GM12872 (cell line): ENCODE data around the gene ARHGAP40.
A peak's percentile ranks its signal among the peaks of the same experiment; 100 is the strongest.

Source experiments
- TF ChIP-seq, protein P1 (sequence below): IDR thresholded peaks from 3 replicates; pipeline ENCODE4 v1.5.1; 2011; ENCODE audit warnings: low read depth, mild to moderate bottlenecking, low read length, moderate library complexity; ENCODE audit not compliant: insufficient read depth

Gene ARHGAP40

DNA sequence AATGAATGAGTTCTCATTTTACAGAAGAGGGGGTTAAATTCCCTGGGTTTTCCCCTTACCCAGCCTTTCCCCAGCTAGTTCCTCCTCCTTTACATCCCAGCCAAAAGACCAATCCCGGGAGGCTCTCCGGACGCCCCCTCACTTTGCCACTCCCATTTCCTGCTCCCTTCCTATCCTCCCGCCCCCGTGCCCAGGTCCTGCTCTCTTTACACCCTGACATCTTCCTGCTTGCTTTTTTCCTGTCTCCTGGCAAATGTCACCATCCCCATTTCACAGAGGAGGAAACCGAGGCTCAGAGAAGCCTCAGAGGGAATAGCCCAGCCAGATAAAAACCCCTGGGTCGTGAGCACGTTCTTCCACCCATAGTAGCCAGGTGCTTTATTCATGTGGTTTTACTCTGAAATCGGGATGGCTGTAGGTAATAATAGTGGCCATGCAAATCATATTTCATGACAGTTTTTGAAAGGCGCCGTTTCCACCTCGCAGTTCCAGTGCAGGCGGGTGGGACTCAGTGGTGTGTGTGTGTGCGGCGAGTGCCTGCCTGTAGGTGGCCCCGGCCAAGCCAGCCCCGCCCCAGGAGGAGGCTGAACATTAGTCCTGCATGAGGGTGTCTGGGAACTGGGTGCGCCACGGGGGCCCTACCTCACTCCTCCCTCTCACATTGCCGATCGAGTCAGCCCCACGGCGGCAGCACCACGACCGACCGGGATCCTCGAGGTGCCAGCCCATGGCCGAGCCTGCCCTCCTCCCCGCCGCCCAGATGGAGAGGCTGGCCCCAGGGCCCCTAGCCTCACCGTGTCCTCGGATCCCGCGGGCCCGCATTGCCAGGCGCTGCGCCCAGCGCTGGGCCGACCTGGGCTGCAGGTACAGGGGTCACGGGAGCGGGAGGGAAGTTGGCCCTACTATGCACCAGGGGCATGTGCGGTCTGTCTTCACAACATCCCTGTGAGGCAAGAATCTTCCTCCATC, at the start of gene ARHGAP40:
Gene ARHGAP40 (plus strand): TSS at position 594 of the 969 bp plus-strand sequence.
- TF ChIP-seq, protein P1, sequence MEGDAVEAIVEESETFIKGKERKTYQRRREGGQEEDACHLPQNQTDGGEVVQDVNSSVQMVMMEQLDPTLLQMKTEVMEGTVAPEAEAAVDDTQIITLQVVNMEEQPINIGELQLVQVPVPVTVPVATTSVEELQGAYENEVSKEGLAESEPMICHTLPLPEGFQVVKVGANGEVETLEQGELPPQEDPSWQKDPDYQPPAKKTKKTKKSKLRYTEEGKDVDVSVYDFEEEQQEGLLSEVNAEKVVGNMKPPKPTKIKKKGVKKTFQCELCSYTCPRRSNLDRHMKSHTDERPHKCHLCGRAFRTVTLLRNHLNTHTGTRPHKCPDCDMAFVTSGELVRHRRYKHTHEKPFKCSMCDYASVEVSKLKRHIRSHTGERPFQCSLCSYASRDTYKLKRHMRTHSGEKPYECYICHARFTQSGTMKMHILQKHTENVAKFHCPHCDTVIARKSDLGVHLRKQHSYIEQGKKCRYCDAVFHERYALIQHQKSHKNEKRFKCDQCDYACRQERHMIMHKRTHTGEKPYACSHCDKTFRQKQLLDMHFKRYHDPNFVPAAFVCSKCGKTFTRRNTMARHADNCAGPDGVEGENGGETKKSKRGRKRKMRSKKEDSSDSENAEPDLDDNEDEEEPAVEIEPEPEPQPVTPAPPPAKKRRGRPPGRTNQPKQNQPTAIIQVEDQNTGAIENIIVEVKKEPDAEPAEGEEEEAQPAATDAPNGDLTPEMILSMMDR, result 0 out of 3 replicates have a peak, but pooled peaks have one; percentile 11

DNA sequence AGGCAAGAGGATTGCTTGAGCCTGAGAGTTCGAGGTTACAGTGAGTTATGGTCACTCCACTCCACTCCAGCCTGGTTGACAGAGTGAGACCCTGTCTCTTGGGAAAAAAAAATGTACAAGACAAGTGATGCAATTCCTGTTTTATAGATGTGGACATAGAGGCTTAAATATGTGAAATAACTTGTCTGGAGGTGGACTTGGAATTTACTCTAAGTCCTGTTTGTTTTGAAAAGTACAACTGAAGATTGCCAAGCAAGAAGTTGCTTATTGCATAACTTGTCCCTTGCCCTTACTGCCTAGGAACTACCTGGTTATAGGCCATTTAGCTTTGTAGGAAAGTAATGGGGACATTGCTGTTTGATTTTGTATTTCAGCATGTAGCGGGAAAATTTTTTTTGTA, 46.6 kb upstream of the ARHGAP40 start:
- TF ChIP-seq, protein P1, result no peak

DNA sequence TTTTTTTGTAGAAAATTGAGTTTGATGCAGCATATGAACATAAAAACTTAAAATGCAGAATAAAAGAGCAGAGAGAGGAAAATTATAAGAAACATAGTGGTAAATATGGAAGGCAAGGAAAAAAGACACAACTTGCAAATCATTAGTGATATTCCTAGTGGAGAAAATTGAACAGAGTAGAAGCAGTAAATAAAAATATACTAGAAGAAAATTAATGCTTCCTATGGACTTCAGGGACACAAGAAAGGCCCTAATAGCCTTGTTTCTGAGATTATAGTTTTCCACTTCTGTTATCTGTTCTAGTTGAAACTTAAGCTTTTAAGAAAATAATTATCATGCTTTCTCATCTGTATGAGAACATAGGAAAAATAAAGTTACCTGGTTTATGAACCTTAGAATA, 46.2 kb upstream of the ARHGAP40 start:
- TF ChIP-seq, protein P1, result no peak

DNA sequence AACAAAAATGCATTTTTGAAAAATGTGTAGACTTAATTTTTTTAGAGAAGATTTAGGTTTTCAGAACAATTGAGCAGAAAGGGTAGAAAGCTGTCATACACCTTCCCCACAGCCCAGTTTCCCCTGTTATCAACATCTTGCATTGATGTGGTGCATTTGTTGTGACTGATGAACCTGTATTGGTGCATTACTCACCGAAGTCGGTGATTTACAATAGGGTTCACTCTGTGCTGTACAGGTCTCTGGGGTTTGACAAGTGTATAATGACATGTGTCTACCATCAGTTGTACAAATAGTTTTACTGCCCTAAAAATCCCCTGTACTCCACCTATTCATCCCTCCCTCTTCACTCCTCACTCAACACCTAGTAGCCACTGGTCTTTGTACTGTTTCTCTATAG, 44.4 kb upstream of the ARHGAP40 start:
- TF ChIP-seq, protein P1, result no peak

DNA sequence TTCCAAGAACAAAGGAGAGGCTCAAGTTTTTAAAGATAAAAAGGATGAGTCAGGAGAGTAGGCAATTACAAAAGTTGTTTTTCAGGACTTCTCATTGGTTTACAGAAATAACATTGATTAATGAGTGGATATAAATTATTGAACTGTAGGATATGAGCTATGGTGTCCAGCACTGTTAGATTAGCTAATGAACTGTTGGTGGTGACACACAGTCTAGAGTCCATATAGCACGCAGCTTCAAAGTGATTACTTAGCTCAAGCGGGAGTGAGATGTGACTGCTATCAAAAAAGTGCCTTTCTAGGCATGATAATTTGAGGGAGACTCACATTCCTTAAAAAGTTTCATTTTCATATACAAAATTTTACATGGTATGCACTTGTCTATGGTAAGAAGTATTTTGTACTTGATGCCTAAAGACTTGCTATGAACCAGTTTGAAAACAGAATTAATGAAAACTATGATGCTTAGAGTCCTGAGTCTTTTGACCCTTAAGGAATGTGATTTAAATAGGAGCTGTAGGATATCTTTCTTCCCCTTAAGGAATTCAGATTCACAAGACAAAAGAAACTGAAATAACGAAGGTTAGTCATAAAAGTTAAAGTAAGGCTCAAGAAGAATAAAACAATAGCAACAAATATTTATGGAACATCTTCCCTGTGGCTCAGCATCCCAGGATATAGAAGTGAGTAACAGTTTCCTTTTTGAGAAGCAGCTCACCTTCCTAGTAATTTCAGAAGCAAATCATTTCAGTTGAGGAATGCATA, 42.8 kb upstream of the ARHGAP40 start:
- TF ChIP-seq, protein P1, result no peak

DNA sequence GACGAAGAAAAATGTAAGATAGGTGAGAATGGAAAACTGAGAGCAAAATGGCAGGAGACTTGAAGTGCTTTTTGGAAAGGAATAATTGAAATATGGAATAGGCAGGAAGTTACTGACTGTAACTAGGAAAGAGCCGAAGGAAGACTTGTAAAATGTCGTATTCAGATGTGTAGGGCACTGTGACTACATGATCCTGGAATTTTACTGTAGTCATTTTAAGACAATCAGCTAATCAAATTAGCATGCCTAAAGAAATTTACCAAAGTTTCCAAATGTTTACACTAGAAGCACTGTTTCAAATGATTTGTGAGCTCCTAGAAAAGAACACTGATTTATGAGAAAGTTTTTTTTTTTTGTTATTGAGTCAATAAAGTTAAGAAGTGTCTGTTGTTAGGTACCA, 41.8 kb upstream of the ARHGAP40 start:
- TF ChIP-seq, protein P1, result no peak

DNA sequence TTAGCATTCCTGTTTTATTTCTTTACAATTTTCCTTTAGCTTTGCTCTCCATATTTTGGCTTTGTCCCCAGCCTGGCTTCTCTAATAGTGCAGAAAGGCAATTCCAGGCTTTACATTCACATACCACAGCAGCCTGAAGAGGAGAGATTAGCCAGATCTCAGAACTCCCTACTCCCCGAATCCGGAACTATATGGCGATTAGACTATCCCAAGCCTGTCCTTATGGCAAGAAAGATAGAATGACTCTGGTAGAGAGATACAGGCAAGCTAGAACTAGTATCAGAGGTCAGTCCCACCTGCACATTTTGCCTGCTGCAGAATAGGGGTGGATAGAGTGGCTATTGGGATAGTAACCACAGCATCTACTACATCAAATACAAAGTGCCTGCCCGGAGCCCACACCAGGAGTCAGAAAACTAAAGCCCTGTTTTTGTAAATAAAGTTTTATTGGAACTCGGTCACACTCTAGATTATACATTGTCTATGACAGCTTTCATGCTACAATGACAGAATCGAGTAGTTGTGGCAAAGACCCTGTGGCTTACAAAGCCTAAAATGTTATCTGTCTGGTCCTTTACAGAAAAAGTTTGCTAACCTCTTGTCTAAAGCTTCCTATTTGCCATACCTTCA, 37.7 kb upstream of the ARHGAP40 start:
- TF ChIP-seq, protein P1, result no peak
